Endothelial cell of umbilical vein (primary cell): ENCODE measurements around the gene FAM50A. TPM values are rescaled to one million over a fixed set of nuclear protein-coding genes. Genes with fewer than 3 reads are reported as not detected.

Experiments
- BruUV-seq: library from RNA; stranded (reverse); fragments of 400-500 nt; replicated peaks from 2 replicates; lab custom pipeline; 2021; lab: Mats Ljungman, UMichigan
- CTCF ChIA-PET: fragments of 300-600, 350-600 bp; sonication (Branson Sonifier 250); formaldehyde crosslinking; loops from one replicate; lab custom pipeline; 2021; ENCODE audit warnings: antibody characterized with exemption, inconsistent platforms; lab: Charles Lee
- POLR2A ChIA-PET: fragments of 300-600, 350-600 bp; sonication (Branson Sonifier 250); formaldehyde crosslinking; loops from one replicate; lab custom pipeline; 2021; ENCODE audit warnings: antibody characterized with exemption, inconsistent platforms; lab: Charles Lee
- DNase-seq: peaks from one replicate; pipeline ENCODE4 v3.0.0-alpha.2; 2011; ENCODE audit warnings: low read depth, low spot score
- FAIRE-seq: peaks from 2 replicates; lab custom pipeline; 2011; peaks lifted over from hg19 to GRCh38; lab: Jason Lieb, UNC
- H2AFZ ChIP-seq: 2 replicates; pipeline ENCODE4 v1.6.0; 2012; ENCODE audit warnings: low read depth, low read length, control low read depth, inconsistent platforms
- H3K27ac ChIP-seq: 2 replicates; pipeline ENCODE4 v1.5.1; 2011; ENCODE audit warnings: low read depth, mild to moderate bottlenecking, control low read depth, low read length, moderate library complexity; ENCODE audit not compliant: insufficient read depth
- H3K27me3 ChIP-seq, 2 experiments: 2 replicates each; pipeline versions ENCODE4 v1.6.0 to v1.6.1; 2011; ENCODE audit warnings: low read length in 2 of 2, mixed read lengths in 1 of 2; ENCODE audit not compliant: control insufficient read depth in 2 of 2, insufficient read depth in 2 of 2
- H3K36me3 ChIP-seq, 2 experiments: 2 replicates in 1 of 2; 3 replicates in 1 of 2; pipeline ENCODE4 v1.5.1; 2011; ENCODE audit warnings: low read length in 2 of 2, mild to moderate bottlenecking in 1 of 2, moderate library complexity in 1 of 2; ENCODE audit not compliant: control insufficient read depth in 2 of 2, insufficient read depth in 2 of 2; ENCODE audit errors: extremely low read depth in 1 of 2
- H3K4me1 ChIP-seq: 3 replicates; pipeline ENCODE4 v1.5.1; 2011; ENCODE audit warnings: mild to moderate bottlenecking, low read length; ENCODE audit not compliant: control insufficient read depth, insufficient read depth; ENCODE audit errors: extremely low read depth
- H3K4me2 ChIP-seq: 2 replicates; pipeline ENCODE4 v1.6.1; 2011; ENCODE audit warnings: low read length, control low read depth, mixed read lengths; ENCODE audit not compliant: insufficient read depth
- H3K4me3 ChIP-seq, 3 experiments: fragments of 200-600 bp in 1 of 3; sonication (generic), shearing (Covaris generic) in 1 of 3; replicated peaks in 1 of 3; 2 replicates each; pipeline ENCODE4 v1.5.1; 2011 to 2016; ENCODE audit warnings: control low read depth in 3 of 3, low read length in 3 of 3, mild to moderate bottlenecking in 2 of 3, inconsistent platforms in 1 of 3, low read depth in 1 of 3, moderate library complexity in 1 of 3; ENCODE audit not compliant: insufficient read depth in 1 of 3
- H3K79me2 ChIP-seq: 2 replicates; pipeline ENCODE4 v1.6.0; 2012; ENCODE audit warnings: low read length, inconsistent platforms; ENCODE audit not compliant: control insufficient read depth, insufficient read depth
- H3K9ac ChIP-seq: replicated peaks from 2 replicates; pipeline ENCODE3; 2011; ENCODE audit warnings: low read length, control low read depth; ENCODE audit not compliant: insufficient read depth; ENCODE audit errors: extremely low read depth
- H3K9me1 ChIP-seq: replicated peaks from 3 replicates; pipeline ENCODE4 v1.6.0; 2011; ENCODE audit warnings: mild to moderate bottlenecking, low read length; ENCODE audit not compliant: control insufficient read depth, insufficient read depth; ENCODE audit errors: extremely low read depth
- H3K9me3 ChIP-seq: replicated peaks from 2 replicates; pipeline ENCODE4 v1.5.1; 2012; ENCODE audit warnings: low read length, inconsistent platforms; ENCODE audit not compliant: control insufficient read depth, insufficient read depth
- H4K20me1 ChIP-seq: replicated peaks from 2 replicates; pipeline ENCODE3; 2011; ENCODE audit warnings: mild to moderate bottlenecking, low read length; ENCODE audit not compliant: control insufficient read depth, insufficient read depth; ENCODE audit errors: extremely low read depth
- CTCF ChIP-seq, 2 donors: IDR thresholded peaks; 1 replicate in 1 of 2; 2 replicates in 1 of 2; pipeline ENCODE4 v1.5.1; 2011; ENCODE audit warnings: low read length in 2 of 2, mild to moderate bottlenecking in 2 of 2, moderate library complexity in 2 of 2, control low read depth in 1 of 2, inconsistent platforms in 1 of 2, low read depth in 1 of 2; ENCODE audit not compliant: insufficient read depth in 1 of 2; ENCODE audit errors: extremely low read depth in 1 of 2
- EZH2 ChIP-seq: IDR thresholded peaks from 2 replicates; pipeline ENCODE4 v1.6.1; 2012; ENCODE audit warnings: borderline replicate concordance, low read depth, mild to moderate bottlenecking, moderate library complexity, low read length, inconsistent platforms; ENCODE audit not compliant: severe bottlenecking
- FOS ChIP-seq: IDR thresholded peaks from 2 replicates; pipeline ENCODE4 v1.6.1; 2011; ENCODE audit warnings: mild to moderate bottlenecking, low read length, moderate library complexity, borderline replicate concordance; ENCODE audit not compliant: insufficient read depth
- GATA2 ChIP-seq: IDR thresholded peaks from 2 replicates; pipeline ENCODE4 v1.7.0; 2011; ENCODE audit warnings: low read depth, mild to moderate bottlenecking, moderate library complexity, mixed read lengths, low read length; ENCODE audit not compliant: insufficient read length, insufficient read depth
- JUN ChIP-seq: IDR thresholded peaks from 2 replicates; pipeline ENCODE4 v1.6.1; 2011; ENCODE audit warnings: borderline replicate concordance, low read depth; ENCODE audit not compliant: insufficient read length, insufficient read depth
- MAX ChIP-seq: IDR thresholded peaks from 2 replicates; pipeline ENCODE4 v1.6.1; 2011; ENCODE audit not compliant: insufficient read depth, insufficient read length
- MYC ChIP-seq: IDR thresholded peaks from one replicate; pipeline ENCODE4 v1.6.1; 2011; ENCODE audit warnings: mild to moderate bottlenecking, low read depth, low read length
- POLR2A ChIP-seq: IDR thresholded peaks from 2 replicates; pipeline ENCODE4 v1.6.1; 2012; ENCODE audit warnings: low read depth, mild to moderate bottlenecking, control low read depth, low read length
- POLR2AphosphoS5 ChIP-seq: IDR thresholded peaks from 2 replicates; pipeline ENCODE4 v1.6.1; 2012; ENCODE audit warnings: low read depth, mild to moderate bottlenecking, control low read depth, low read length, moderate library complexity; ENCODE audit not compliant: insufficient read depth
- dilution Hi-C: fragments of 300-500 bp; cut with MboI; formaldehyde crosslinking; loops from one replicate; pipeline ENCODE4 v1.15.0; 2019; ENCODE audit warnings: low sequenced_read_pairs; ENCODE audit not compliant: extremely low pct_ligation_motif_present
- intact Hi-C: fragments of 100-400 bp; cut with micrococcal nuclease; formaldehyde crosslinking; loops from one replicate; pipeline ENCODE4 v1.10.0; 2022
- polyA plus RNA-seq, 4 experiments: library from polyadenylated mRNA; depleted of rRNA in 3 of 4; stranded (reverse) in 3 of 4; unstranded in 1 of 4; fragments of >200 nt; gene quantifications; 2 replicates each; pipeline versions ENCODE4 v1.2.1 to v1.2.3, GENCODE V29; 2011 to 2012; ENCODE audit warnings: missing spikeins in 1 of 4
- total RNA-seq: library from RNA; stranded (reverse); gene quantifications from 2 replicates; pipeline ENCODE4 v1.2.3, GENCODE V29; 2021

The FAM50A gene
- total and polyA plus RNA-seq, 2 donors (not counting 3 experiments of a cell fraction or from before 2014, with no cell fraction given), result 75.9 to 123 TPM

GRCh38 chrX:154437971-154438893, 5.7 kb upstream of the FAM50A start:
- H3K4me2 ChIP-seq, result peak overlapping the region; percentile 75
- peaks cover 7% of the 10 kb centered on the region for H3K4me1 ChIP-seq
- DNase-seq (no peak), FAIRE-seq (peak; percentile 28)
- no peak overlapping the region for H3K27ac ChIP-seq
- dilution Hi-C loops (no loop called here), intact Hi-C loops (no loop called here)
- no peak overlapping the region for H2AFZ ChIP-seq
- no peaks in the 10 kb centered on the region for H3K9me3 ChIP-seq
- ChIA-PET CTCF (interaction anchor here (0.7 kb wide), 1 partner anchor 89 kb away, joined by 3 read pairs; no protein-coding TSS in a partner anchor), POLR2A (interaction anchor here (0.6 kb wide), 1 partner anchor 38 kb away, joined by 3 read pairs; no protein-coding TSS in a partner anchor)
- peak overlapping the region; percentile 59 for H3K9ac ChIP-seq
- TF ChIP-seq EZH2 (no peak), FOS (no peak), POLR2A (no peak), GATA2 (no peak), POLR2AphosphoS5 (no peak), JUN (no peak), MYC (no peak), MAX (no peak), CTCF (IDR thresholded peaks at IDR 0.05; ENCODE audit: extremely low read depth in 1 of 2, insufficient read depth in 1 of 2, low read depth in 1 of 2, low read length in 2 of 2) (no peak)
- no peaks in the 10 kb centered on the region for H4K20me1 ChIP-seq
- peaks cover 41% of the 10 kb centered on the region for H3K79me2 ChIP-seq
- H3K36me3 ChIP-seq, result peaks cover 4 to 37% of the 10 kb centered on the region in 2 experiments
- no peaks in the 10 kb centered on the region for H3K27me3 ChIP-seq
- no peaks in the 10 kb centered on the region for H3K9me1 ChIP-seq
- peak overlapping the region; percentile 47 to 94 (median 75) for H3K4me3 ChIP-seq
- TSS peak; percentile 10 for BruUV-seq
